ENCODE results near the gene PACC1.

- TF ChIP-seq EZH2 (IDR thresholded peaks at IDR 0.05; ENCODE audit: borderline replicate concordance, low read depth, low read length, severe bottlenecking): no peak
- TF ChIP-seq MYC (IDR thresholded peaks at IDR 0.05; ENCODE audit: low read depth, low read length): no peak
- TF ChIP-seq POLR2AphosphoS5 (IDR thresholded peaks at IDR 0.05; ENCODE audit: insufficient read depth, low read depth, low read length): no peak
- TF ChIP-seq CTCF (IDR thresholded peaks at IDR 0.05; ENCODE audit: extremely low read depth in 1 of 2, insufficient read depth in 1 of 2, low read depth in 1 of 2, low read length in 2 of 2): no peak
- TF ChIP-seq JUN (IDR thresholded peaks at IDR 0.05; ENCODE audit: borderline replicate concordance, insufficient read depth, insufficient read length, low read depth): no peak
- TF ChIP-seq, protein P1, sequence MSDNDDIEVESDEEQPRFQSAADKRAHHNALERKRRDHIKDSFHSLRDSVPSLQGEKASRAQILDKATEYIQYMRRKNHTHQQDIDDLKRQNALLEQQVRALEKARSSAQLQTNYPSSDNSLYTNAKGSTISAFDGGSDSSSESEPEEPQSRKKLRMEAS (IDR thresholded peaks at IDR 0.05; ENCODE audit: insufficient read depth, insufficient read length): no peak
Observed at GRCh38 chr1:212447478-212447877, 32.8 kb upstream of the PACC1 start.
